ENCODE data around the gene ARHGAP29.

DNA sequence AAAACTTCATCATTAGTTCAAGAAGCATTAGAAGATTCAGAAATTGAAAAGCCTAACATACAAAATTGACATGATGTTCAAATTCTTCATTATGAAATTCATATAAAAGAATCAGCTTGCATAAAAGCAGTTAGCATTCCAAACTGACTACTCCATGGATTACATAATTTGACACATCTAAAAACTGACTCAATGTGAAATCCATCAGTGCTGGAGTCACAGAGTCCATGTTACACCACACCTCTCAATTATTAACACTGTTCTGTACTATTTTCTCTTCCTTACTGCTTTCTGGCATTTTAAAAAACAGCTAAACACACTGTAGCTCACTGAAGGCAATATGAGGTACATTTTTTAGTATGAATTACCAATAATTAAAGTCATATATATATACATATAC lies 28.0 kb downstream of the ARHGAP29 start:
- TF ChIP-seq, protein P1, sequence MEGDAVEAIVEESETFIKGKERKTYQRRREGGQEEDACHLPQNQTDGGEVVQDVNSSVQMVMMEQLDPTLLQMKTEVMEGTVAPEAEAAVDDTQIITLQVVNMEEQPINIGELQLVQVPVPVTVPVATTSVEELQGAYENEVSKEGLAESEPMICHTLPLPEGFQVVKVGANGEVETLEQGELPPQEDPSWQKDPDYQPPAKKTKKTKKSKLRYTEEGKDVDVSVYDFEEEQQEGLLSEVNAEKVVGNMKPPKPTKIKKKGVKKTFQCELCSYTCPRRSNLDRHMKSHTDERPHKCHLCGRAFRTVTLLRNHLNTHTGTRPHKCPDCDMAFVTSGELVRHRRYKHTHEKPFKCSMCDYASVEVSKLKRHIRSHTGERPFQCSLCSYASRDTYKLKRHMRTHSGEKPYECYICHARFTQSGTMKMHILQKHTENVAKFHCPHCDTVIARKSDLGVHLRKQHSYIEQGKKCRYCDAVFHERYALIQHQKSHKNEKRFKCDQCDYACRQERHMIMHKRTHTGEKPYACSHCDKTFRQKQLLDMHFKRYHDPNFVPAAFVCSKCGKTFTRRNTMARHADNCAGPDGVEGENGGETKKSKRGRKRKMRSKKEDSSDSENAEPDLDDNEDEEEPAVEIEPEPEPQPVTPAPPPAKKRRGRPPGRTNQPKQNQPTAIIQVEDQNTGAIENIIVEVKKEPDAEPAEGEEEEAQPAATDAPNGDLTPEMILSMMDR (IDR thresholded peaks at IDR 0.05), result no peak
- TF ChIP-seq POLR2A (IDR thresholded peaks at IDR 0.05), result no peak

Measured in thyroid gland (tissue), 4 donors.